Epithelial cell of esophagus (primary cell): ENCODE results near the gene AMOTL1.

ENCODE experiments used
- DNase-seq: peaks from one replicate; pipeline ENCODE4 v3.0.0; 2010; ENCODE audit warnings: low read depth
- H3K4me3 ChIP-seq: 2 replicates; pipeline ENCODE4 v1.5.1; 2011; ENCODE audit warnings: mild to moderate bottlenecking, low read length, control low read depth
- TF ChIP-seq, protein P1 (sequence below): IDR thresholded peaks from 2 replicates; pipeline ENCODE4 v1.5.1; 2011; ENCODE audit warnings: low read depth, mild to moderate bottlenecking, low read length, control low read depth, inconsistent platforms; ENCODE audit not compliant: insufficient read depth; ENCODE audit errors: missing control alignments

Gene AMOTL1

DNA sequence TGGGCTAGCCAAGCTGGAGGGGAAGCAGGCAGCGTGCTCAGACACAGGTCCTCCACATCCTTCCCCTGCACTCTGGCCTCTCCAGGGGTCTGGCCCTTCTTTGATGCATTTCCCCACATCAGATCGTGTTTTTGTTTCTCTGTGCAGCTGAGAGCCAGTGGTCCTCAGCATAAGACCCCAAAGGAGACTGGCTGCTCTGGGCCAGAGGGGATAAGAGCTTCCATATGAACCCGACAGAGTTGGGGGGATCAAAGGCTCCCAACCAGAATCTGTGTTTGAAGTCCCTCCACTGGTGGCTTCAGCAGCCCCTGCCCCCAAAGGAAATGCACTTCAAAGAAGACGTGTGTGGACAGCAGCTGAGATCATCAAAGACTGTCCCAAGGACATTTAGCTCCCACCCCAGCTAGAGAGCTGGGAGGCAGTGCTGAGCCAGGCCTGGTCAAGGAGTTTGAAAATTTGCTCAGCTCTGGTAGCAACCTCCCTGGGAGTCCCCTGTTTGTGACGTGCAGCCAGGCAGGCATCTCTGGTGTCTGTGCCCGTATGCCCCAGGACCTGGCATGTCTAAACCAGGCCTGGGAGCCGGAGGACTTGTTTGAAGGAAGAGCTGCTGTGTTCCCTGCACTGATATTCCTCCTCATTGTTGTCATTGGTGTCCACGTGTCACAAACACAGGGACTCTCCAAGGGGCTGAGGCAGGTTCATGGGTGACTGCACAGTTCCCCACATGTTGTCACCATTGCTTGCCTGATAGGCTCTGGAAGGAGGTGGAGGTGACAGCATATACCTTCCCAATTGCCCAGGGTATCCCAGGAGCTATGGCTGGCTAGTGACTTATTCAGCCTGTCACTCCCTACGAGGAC is 99.0 kb downstream of the AMOTL1 start:
- no peak overlapping the region for H3K4me3 ChIP-seq
- TF ChIP-seq, protein P1, sequence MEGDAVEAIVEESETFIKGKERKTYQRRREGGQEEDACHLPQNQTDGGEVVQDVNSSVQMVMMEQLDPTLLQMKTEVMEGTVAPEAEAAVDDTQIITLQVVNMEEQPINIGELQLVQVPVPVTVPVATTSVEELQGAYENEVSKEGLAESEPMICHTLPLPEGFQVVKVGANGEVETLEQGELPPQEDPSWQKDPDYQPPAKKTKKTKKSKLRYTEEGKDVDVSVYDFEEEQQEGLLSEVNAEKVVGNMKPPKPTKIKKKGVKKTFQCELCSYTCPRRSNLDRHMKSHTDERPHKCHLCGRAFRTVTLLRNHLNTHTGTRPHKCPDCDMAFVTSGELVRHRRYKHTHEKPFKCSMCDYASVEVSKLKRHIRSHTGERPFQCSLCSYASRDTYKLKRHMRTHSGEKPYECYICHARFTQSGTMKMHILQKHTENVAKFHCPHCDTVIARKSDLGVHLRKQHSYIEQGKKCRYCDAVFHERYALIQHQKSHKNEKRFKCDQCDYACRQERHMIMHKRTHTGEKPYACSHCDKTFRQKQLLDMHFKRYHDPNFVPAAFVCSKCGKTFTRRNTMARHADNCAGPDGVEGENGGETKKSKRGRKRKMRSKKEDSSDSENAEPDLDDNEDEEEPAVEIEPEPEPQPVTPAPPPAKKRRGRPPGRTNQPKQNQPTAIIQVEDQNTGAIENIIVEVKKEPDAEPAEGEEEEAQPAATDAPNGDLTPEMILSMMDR: no peak
- no peak for DNase-seq

DNA sequence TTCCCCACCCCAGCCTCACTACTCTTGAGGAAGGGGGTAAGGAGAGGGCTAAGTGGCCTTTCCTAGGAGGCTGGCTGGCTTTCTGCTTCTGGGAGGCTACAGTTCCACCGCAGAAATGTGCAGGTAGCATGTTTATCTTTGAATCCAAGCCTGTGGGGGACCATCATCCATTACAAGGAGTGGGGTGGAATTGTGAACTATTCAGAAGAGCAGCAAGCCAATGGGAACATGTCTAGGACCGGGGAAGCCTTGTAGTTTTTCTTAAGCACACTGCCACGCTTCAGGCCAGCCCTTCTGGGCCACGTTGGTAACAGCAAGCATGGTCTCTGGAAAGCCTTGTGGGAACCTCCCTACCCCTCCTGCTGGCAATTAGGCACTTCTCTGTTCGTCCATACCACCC is 100.3 kb downstream of the AMOTL1 start:
- H3K4me3 ChIP-seq: no peak overlapping the region
- TF ChIP-seq, protein P1: no peak
- DNase-seq: no peak

GRCh38 chr11:94869186-94869585 is 101.0 kb downstream of the AMOTL1 start:
- no peak overlapping the region for H3K4me3 ChIP-seq
- TF ChIP-seq, protein P1: no peak
- DNase-seq: no peak

- no peak for DNase-seq
- H3K4me3 ChIP-seq: no peak overlapping the region
- TF ChIP-seq, protein P1: no peak
Observed at GRCh38 chr11:94870422-94870821, 102.3 kb downstream of the AMOTL1 start.

GRCh38 chr11:94871491-94872185 is 103.5 kb downstream of the AMOTL1 start:
- no peak for DNase-seq
- H3K4me3 ChIP-seq: no peak overlapping the region
- TF ChIP-seq, protein P1: no peak

GRCh38 chr11:94873916-94874540 is 105.9 kb downstream of the AMOTL1 start:
- H3K4me3 ChIP-seq: no peak overlapping the region
- DNase-seq: no peak
- TF ChIP-seq, protein P1: no peak
